Liver (tissue), 9 donors: ENCODE measurements around the gene ZNF780A. TPM values are rescaled to one million over a fixed set of nuclear protein-coding genes. Genes with fewer than 3 reads are reported as not detected.
"Not testable (repeated sequence)": the region's sequence is repeated elsewhere in the genome, so short reads cannot be mapped to it uniquely, and the experiment has no call there.

ENCODE experiments used
- DNase-seq: peaks from one replicate; pipeline ENCODE4 v3.0.0-alpha.2; 2017; ENCODE audit warnings: low spot score
- H3K27ac ChIP-seq, 2 donors: one replicate each; pipeline ENCODE4 v1.7.0; 2013; ENCODE audit warnings: inconsistent platforms in 2 of 2, low read length in 2 of 2, control low read depth in 1 of 2, low read depth in 1 of 2, mild to moderate bottlenecking in 1 of 2
- H3K27me3 ChIP-seq, 4 donors: one replicate each; pipeline versions ENCODE4 v1.6.1 to v1.7.0; 2013; ENCODE audit warnings: low read length in 3 of 4, inconsistent platforms in 1 of 4, mild to moderate bottlenecking in 1 of 4, moderate library complexity in 1 of 4; ENCODE audit not compliant: control insufficient read depth in 4 of 4, insufficient read depth in 4 of 4
- H3K36me3 ChIP-seq, 4 donors: one replicate each; pipeline versions ENCODE4 v1.6.1 to v1.7.0; 2013; ENCODE audit warnings: low read length in 3 of 4, mild to moderate bottlenecking in 3 of 4, low read depth in 1 of 4, moderate library complexity in 1 of 4; ENCODE audit not compliant: control insufficient read depth in 4 of 4, insufficient read depth in 3 of 4
- H3K4me1 ChIP-seq, 4 donors: one replicate each; pipeline versions ENCODE4 v1.6.1 to v1.7.0; 2013; ENCODE audit warnings: low read length in 3 of 4, mild to moderate bottlenecking in 3 of 4, moderate library complexity in 1 of 4; ENCODE audit not compliant: control insufficient read depth in 4 of 4, insufficient read depth in 4 of 4
- H3K4me3 ChIP-seq, 3 donors: one replicate each; pipeline versions ENCODE4 v1.6.1 to v1.7.0; 2013; ENCODE audit warnings: low read length in 3 of 3, control low read depth in 1 of 3, low read depth in 1 of 3, mild to moderate bottlenecking in 1 of 3
- H3K9ac ChIP-seq, 2 donors: one replicate each; pipeline ENCODE4 v1.7.0; 2013; ENCODE audit warnings: low read length in 2 of 2, mild to moderate bottlenecking in 2 of 2, moderate library complexity in 2 of 2, control low read depth in 1 of 2, low read depth in 1 of 2
- H3K9me3 ChIP-seq, 4 donors: one replicate each; pipeline versions ENCODE4 v1.6.1 to v1.7.0; 2013; ENCODE audit warnings: low read length in 3 of 4; ENCODE audit not compliant: control insufficient read depth in 4 of 4
- CTCF ChIP-seq: fragments of 150-350 bp; IDR thresholded peaks from 2 replicates; pipeline ENCODE4 v1.5.1; 2017; ENCODE audit warnings: improper control_type of control experiment, low read depth, low read length; ENCODE audit not compliant: missing input control
- EGR1 ChIP-seq, 2 donors: IDR thresholded peaks; 2 replicates each; pipeline ENCODE4 v1.6.1; 2016 to 2018; ENCODE audit warnings: antibody characterized with exemption in 2 of 2, low read depth in 2 of 2
- FOXA1 ChIP-seq: IDR thresholded peaks from 2 replicates; pipeline ENCODE4 v1.6.1; 2016; ENCODE audit warnings: antibody characterized with exemption
- FOXA2 ChIP-seq: IDR thresholded peaks from 2 replicates; pipeline ENCODE4 v1.6.1; 2016; ENCODE audit warnings: antibody characterized with exemption
- GABPA ChIP-seq, 2 donors: IDR thresholded peaks in 1 of 2; conservative IDR thresholded peaks in 1 of 2; 2 replicates each; pipeline ENCODE4 v1.6.1; 2016; ENCODE audit warnings: antibody characterized with exemption in 2 of 2, mild to moderate bottlenecking in 1 of 2, moderate library complexity in 1 of 2
- HNF4A ChIP-seq, 2 donors: conservative IDR thresholded peaks; 2 replicates each; pipeline ENCODE4 v1.6.1; 2016; ENCODE audit warnings: antibody characterized with exemption in 2 of 2, mild to moderate bottlenecking in 2 of 2
- HNF4G ChIP-seq: IDR thresholded peaks from 2 replicates; pipeline ENCODE4 v1.6.1; 2016; ENCODE audit warnings: antibody characterized with exemption
- JUND ChIP-seq, 2 donors: IDR thresholded peaks; 2 replicates each; pipeline ENCODE4 v1.6.1; 2016; ENCODE audit warnings: antibody characterized with exemption in 2 of 2
- MAX ChIP-seq: IDR thresholded peaks from 2 replicates; pipeline ENCODE4 v1.6.1; 2016; ENCODE audit warnings: antibody characterized with exemption
- NR2F2 ChIP-seq: IDR thresholded peaks from 2 replicates; pipeline ENCODE4 v1.6.1; 2016; ENCODE audit warnings: antibody characterized with exemption
- RAD21 ChIP-seq, 2 donors: IDR thresholded peaks; 2 replicates each; pipeline ENCODE4 v1.6.1; 2016; ENCODE audit warnings: antibody characterized with exemption in 2 of 2, mild to moderate bottlenecking in 2 of 2
- REST ChIP-seq: IDR thresholded peaks from 2 replicates; pipeline ENCODE4 v1.6.1; 2016; ENCODE audit warnings: antibody characterized with exemption, mild to moderate bottlenecking
- RXRA ChIP-seq, 2 donors: IDR thresholded peaks; 2 replicates each; pipeline ENCODE4 v1.6.1; 2017 to 2018; ENCODE audit warnings: antibody characterized with exemption in 2 of 2, mild to moderate bottlenecking in 1 of 2
- SP1 ChIP-seq: IDR thresholded peaks from 2 replicates; pipeline ENCODE4 v1.6.1; 2018; ENCODE audit warnings: antibody characterized with exemption, mild to moderate bottlenecking
- TAF1 ChIP-seq: conservative IDR thresholded peaks from 2 replicates; pipeline ENCODE4 v1.6.1; 2016; ENCODE audit warnings: antibody characterized with exemption, mild to moderate bottlenecking
- YY1 ChIP-seq: IDR thresholded peaks from 2 replicates; pipeline ENCODE4 v1.6.1; 2016; ENCODE audit warnings: antibody characterized with exemption, mild to moderate bottlenecking
- ZBTB33 ChIP-seq: IDR thresholded peaks from 2 replicates; pipeline ENCODE4 v1.6.1; 2016; ENCODE audit warnings: antibody characterized with exemption
- WGBS: extraction: QIAGEN DNeasy Blood & Tissue Kit; methylation state at CpG from one replicate; pipeline ENCODE4 v1.1.7; 2013; 5-methylcytosine and 5-hydroxymethylcytosine counted together
- polyA plus RNA-seq, 2 donors: library from polyadenylated mRNA; stranded (reverse) in 1 of 2; unstranded in 1 of 2; fragments of 200-250 nt in 1 of 2; fragments of >200 nt in 1 of 2; fragmentation: Nextera tagmentation in 1 of 2; extraction: Ambion mirVana in 1 of 2; gene quantifications; one replicate each; pipeline versions ENCODE4 v1.2.1 to v1.2.3, GENCODE V29; 2013 to 2015
- total RNA-seq, 2 donors: library from RNA; depleted of rRNA; stranded (reverse); fragments of >200 nt; gene quantifications; one replicate each; pipeline ENCODE4 v1.2.3, GENCODE V29; 2014
- TF ChIP-seq, protein P1 (sequence below): IDR thresholded peaks from 2 replicates; pipeline ENCODE4 v1.6.1; 2016; ENCODE audit warnings: antibody characterized with exemption
- donor health status: healthy.
- donor health status: healthy.
- donor health status: healthy.
- donor health status: healthy.
- donor health status: healthy.

ZNF780A gene
- total and polyA plus RNA-seq, 4 donors = 10.9 to 18.7 (median 14.0) TPM

GRCh38 chr19:40119380-40119779 lies 28.6 kb upstream of the ZNF780A start:
- no peak for DNase-seq
- no peak overlapping the region for H3K27ac ChIP-seq
- no peak overlapping the region for H3K9ac ChIP-seq
- H3K27me3 ChIP-seq = no peaks in the 10 kb centered on the region
- WGBS = 79% methylated on average over 4 of the region's 4 CpGs
- H3K4me1 ChIP-seq = no peaks in the 10 kb centered on the region
- H3K36me3 ChIP-seq = no peaks in the 10 kb centered on the region
- TF ChIP-seq MAX (no peak), RAD21 (IDR thresholded peaks at IDR 0.05) (no peak), HNF4A (conservative IDR thresholded peaks at IDR 0.05) (no peak), ZBTB33 (no peak), HNF4G (no peak), SP1 (no peak), RXRA (IDR thresholded peaks at IDR 0.05) (no peak), YY1 (no peak), EGR1 (IDR thresholded peaks at IDR 0.05; ENCODE audit: low read depth in 2 of 2) (no peak), FOXA1 (no peak), TAF1 (no peak), FOXA2 (no peak), JUND (IDR thresholded peaks at IDR 0.05) (no peak), NR2F2 (no peak), GABPA (IDR thresholded peaks at IDR 0.05 in 1 of 2, conservative IDR thresholded peaks at IDR 0.05 in 1 of 2) (no peak), REST (no peak), CTCF (no peak)
- TF ChIP-seq, protein P1, sequence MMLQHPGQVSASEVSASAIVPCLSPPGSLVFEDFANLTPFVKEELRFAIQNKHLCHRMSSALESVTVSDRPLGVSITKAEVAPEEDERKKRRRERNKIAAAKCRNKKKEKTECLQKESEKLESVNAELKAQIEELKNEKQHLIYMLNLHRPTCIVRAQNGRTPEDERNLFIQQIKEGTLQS = no peak
- H3K9me3 ChIP-seq = peaks cover 0 to 2% (median 0%) of the 10 kb centered on the region in 4 donors
- no peak overlapping the region for H3K4me3 ChIP-seq

DNA sequence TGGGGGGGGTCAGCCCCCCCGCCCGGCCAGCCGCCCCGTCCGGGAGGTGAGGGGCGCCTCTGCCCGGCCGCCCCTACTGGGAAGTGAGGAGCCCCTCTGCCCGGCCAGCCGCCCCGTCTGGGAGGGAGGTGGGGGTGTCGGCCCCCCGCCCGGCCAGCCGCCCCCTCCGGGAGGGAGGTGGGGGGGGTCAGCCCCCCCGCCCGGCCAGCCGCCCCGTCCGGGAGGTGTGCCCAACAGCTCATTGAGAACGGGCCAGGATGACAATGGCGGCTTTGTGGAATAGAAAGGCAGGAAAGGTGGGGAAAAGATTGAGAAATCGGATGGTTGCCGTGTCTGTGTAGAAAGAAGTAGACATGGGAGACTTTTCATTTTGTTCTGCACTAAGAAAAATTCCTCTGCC lies 27.9 kb upstream of the ZNF780A start:
- H3K27ac ChIP-seq, H3K9me3 ChIP-seq, DNase-seq, H3K36me3 ChIP-seq, H3K27me3 ChIP-seq, H3K4me3 ChIP-seq, H3K9ac ChIP-seq, H3K4me1 ChIP-seq: not testable (repeated sequence)
- 92% methylated on average over 15 of the region's 25 CpGs for WGBS
